ENCODE data around the gene SLC16A11. TPM values are rescaled to one million over a fixed set of nuclear protein-coding genes. Genes with fewer than 3 reads are reported as not detected.

The SLC16A11 gene
- total and polyA plus RNA-seq, 10 of the 15 experiments (the other 5 are each of a cell fraction or from before 2014, with no cell fraction given): 0.11 to 2.7 (median 0.84) TPM

GRCh38 chr17:7014261-7014994, 29.5 kb downstream of the SLC16A11 start (continued):
- TF ChIP-seq IRF5 (IDR thresholded peaks at IDR 0.05; ENCODE audit: borderline replicate concordance) (no peak), USF2 (IDR thresholded peaks at IDR 0.05; ENCODE audit: borderline replicate concordance, low read depth, low read length) (no peak), RAD51 (IDR thresholded peaks at IDR 0.05) (no peak), CEBPB (IDR thresholded peaks at IDR 0.05; ENCODE audit: borderline replicate concordance in 1 of 2, low read depth in 2 of 2, low read length in 2 of 2) (no peak), PML (IDR thresholded peaks at IDR 0.05; ENCODE audit: low read length) (peak; percentile 83; the same call in 1 of the 2 replicates), SMAD1 (IDR thresholded peaks at IDR 0.05; ENCODE audit: low read depth, partially characterized antibody) (peak; percentile 80), WRNIP1 (IDR thresholded peaks at IDR 0.05; ENCODE audit: borderline replicate concordance, low read depth, low read length) (no peak), TARDBP (IDR thresholded peaks at IDR 0.05; ENCODE audit: borderline replicate concordance) (0 out of 2 replicates have a peak, but pooled peaks have one; percentile 13), ZNF384 (IDR thresholded peaks at IDR 0.05; ENCODE audit: borderline replicate concordance, low read depth, low read length) (no peak), PAX8 (IDR thresholded peaks at IDR 0.05) (no peak), IRF3 (IDR thresholded peaks at IDR 0.05) (no peak), BMI1 (IDR thresholded peaks at IDR 0.05; ENCODE audit: borderline replicate concordance) (no peak), CREM (IDR thresholded peaks at IDR 0.05; ENCODE audit: low read depth) (peak; percentile 87), RAD21 (IDR thresholded peaks at IDR 0.05; ENCODE audit: insufficient read depth, low read depth, low read length) (no peak), SMARCA5 (IDR thresholded peaks at IDR 0.05) (peak; percentile 64; the same call in 1 of the 2 replicates), EZH2 (IDR thresholded peaks at IDR 0.05; ENCODE audit: borderline replicate concordance, control insufficient read depth, low read depth, low read length) (no peak), NR2C1 (IDR thresholded peaks at IDR 0.05) (no peak), RBBP5 (conservative IDR thresholded peaks at IDR 0.05) (no peak), ELK1 (IDR thresholded peaks at IDR 0.05; ENCODE audit: low read depth, low read length) (0 out of 2 replicates have a peak, but pooled peaks have one; percentile 1), USF1 (IDR thresholded peaks at IDR 0.05; ENCODE audit: borderline replicate concordance, extremely low read length, insufficient read depth, low read depth, low read length) (no peak), TCF3 (IDR thresholded peaks at IDR 0.05; ENCODE audit: borderline replicate concordance, insufficient read depth, low read depth, low read length) (no peak), EGR1 (IDR thresholded peaks at IDR 0.05; ENCODE audit: borderline replicate concordance in 1 of 2, low read depth in 2 of 2, low read length in 2 of 2) (peak in 1 of 2 experiments; percentile 75; a peak in 2 of 3 replicates), IRF4 (IDR thresholded peaks at IDR 0.05; ENCODE audit: low read depth, low read length) (no peak), BACH1 (IDR thresholded peaks at IDR 0.05; ENCODE audit: borderline replicate concordance) (peak; percentile 100), TCF12 (IDR thresholded peaks at IDR 0.05; ENCODE audit: low read depth, low read length) (0 out of 2 replicates have a peak, but pooled peaks have one; percentile 22), ZBED1 (IDR thresholded peaks at IDR 0.05; ENCODE audit: borderline replicate concordance) (peak; percentile 72; the same call in 1 of the 2 replicates)

All from GM12878 (cell line).